Neural cell (in vitro differentiated cells): ENCODE results near the gene ENG. TPM values are rescaled to one million over a fixed set of nuclear protein-coding genes. Genes with fewer than 3 reads are reported as not detected.
A peak's percentile ranks its signal among the peaks of the same experiment; 100 is the strongest.

Experiments
- H2AFZ ChIP-seq: fragments of 200-600, 300-800 bp; sonication (generic), shearing (Covaris generic); 2 replicates; pipeline ENCODE4 v1.6.0; 2014; ENCODE audit warnings: low read depth, mild to moderate bottlenecking, antibody characterized with exemption, low read length, moderate library complexity
- H3F3A ChIP-seq: fragments of 200-600 bp; shearing (Covaris generic); 2 replicates; pipeline ENCODE4 v1.6.1; 2016; ENCODE audit warnings: mild to moderate bottlenecking, moderate library complexity, mixed read lengths, antibody characterized with exemption, low read length; ENCODE audit not compliant: insufficient read depth, poor library complexity, severe bottlenecking
- H3K27ac ChIP-seq: fragments of 200-600, 300-800 bp; sonication (generic), shearing (Covaris generic); 2 replicates; pipeline ENCODE4 v1.5.1; 2014; ENCODE audit warnings: mild to moderate bottlenecking, low read length, moderate library complexity
- H3K27me3 ChIP-seq: fragments of 300-800, 200-600 bp; sonication (generic), shearing (Covaris generic); 2 replicates; pipeline ENCODE4 v1.6.0; 2014; ENCODE audit warnings: mild to moderate bottlenecking, low read depth, low read length, moderate library complexity; ENCODE audit not compliant: insufficient read depth
- H3K36me3 ChIP-seq: fragments of 300-800, 200-600 bp; sonication (generic), shearing (Covaris generic); 2 replicates; pipeline ENCODE4 v1.5.1; 2014; ENCODE audit warnings: mild to moderate bottlenecking, antibody characterized with exemption, low read length, moderate library complexity; ENCODE audit not compliant: insufficient read depth
- H3K4me2 ChIP-seq: fragments of 300-800, 200-600 bp; sonication (generic), shearing (Covaris generic); 2 replicates; pipeline ENCODE4 v1.6.0; 2014; ENCODE audit warnings: mild to moderate bottlenecking, low read length
- H3K4me3 ChIP-seq: fragments of 300-800, 200-600 bp; sonication (generic), shearing (Covaris generic); 2 replicates; pipeline ENCODE4 v1.5.1; 2014; ENCODE audit warnings: mild to moderate bottlenecking, low read length, moderate library complexity
- H3K79me2 ChIP-seq: fragments of 200-600 bp; shearing (Covaris generic); replicated peaks from 2 replicates; pipeline ENCODE4 v1.6.0; 2014; ENCODE audit warnings: mild to moderate bottlenecking, low read length, moderate library complexity; ENCODE audit not compliant: insufficient read depth
- H3K9ac ChIP-seq: fragments of 300-800, 200-600 bp; sonication (generic), shearing (Covaris generic); 2 replicates; pipeline ENCODE4 v1.6.1; 2016; ENCODE audit warnings: mild to moderate bottlenecking, low read length, mixed read lengths
- H3K9me2 ChIP-seq: fragments of 200-600 bp; shearing (Covaris generic); 2 replicates; pipeline ENCODE4 v1.6.1; 2016; ENCODE audit warnings: mild to moderate bottlenecking, low read length, mixed read lengths; ENCODE audit not compliant: insufficient read depth
- H3K9me3 ChIP-seq: fragments of 200-600, 300-800 bp; sonication (generic), shearing (Covaris generic); 2 replicates; pipeline ENCODE4 v1.6.1; 2016; ENCODE audit warnings: mild to moderate bottlenecking, mixed run types, low read length, moderate library complexity, mixed read lengths
- H4K20me1 ChIP-seq: fragments of 200-600 bp; shearing (Covaris generic); 2 replicates; pipeline ENCODE4 v1.6.1; 2016; ENCODE audit warnings: mild to moderate bottlenecking, mixed run types; ENCODE audit not compliant: insufficient read depth
- EP300 ChIP-seq: fragments of 450-650 bp; conservative IDR thresholded peaks from 2 replicates; pipeline ENCODE4 v1.6.1; 2014; ENCODE audit warnings: antibody characterized with exemption, mild to moderate bottlenecking, moderate library complexity; ENCODE audit not compliant: poor library complexity, severe bottlenecking
- EZH2 ChIP-seq: fragments of 200-600, 300-800 bp; shearing (Covaris generic), sonication (generic); IDR thresholded peaks from 2 replicates; pipeline ENCODE4 v1.6.1; 2014; ENCODE audit warnings: antibody characterized with exemption, low read length, borderline replicate concordance, mild to moderate bottlenecking; ENCODE audit not compliant: insufficient read depth, poor library complexity, severe bottlenecking
- MXI1 ChIP-seq: fragments of 450-650 bp; conservative IDR thresholded peaks from 2 replicates; pipeline ENCODE4 v1.6.1; 2014; ENCODE audit warnings: antibody characterized with exemption, mild to moderate bottlenecking; ENCODE audit not compliant: poor library complexity, severe bottlenecking
- POLR2AphosphoS5 ChIP-seq: IDR thresholded peaks from 2 replicates; pipeline ENCODE4 v1.6.1; 2012
- RAD21 ChIP-seq: fragments of 450-650 bp; conservative IDR thresholded peaks from 2 replicates; pipeline ENCODE4 v1.6.1; 2014; ENCODE audit warnings: antibody characterized with exemption, mild to moderate bottlenecking, moderate library complexity
- SMC3 ChIP-seq: fragments of 450-650 bp; conservative IDR thresholded peaks from 2 replicates; pipeline ENCODE4 v1.6.1; 2014; ENCODE audit warnings: antibody characterized with exemption, mild to moderate bottlenecking, moderate library complexity; ENCODE audit not compliant: poor library complexity
- TAF1 ChIP-seq: IDR thresholded peaks from 2 replicates; pipeline ENCODE4 v1.6.1; 2012; ENCODE audit warnings: low read depth
- polyA plus RNA-seq: library from polyadenylated mRNA; depleted of rRNA; stranded (reverse); fragments of >200 nt; gene quantifications from 2 replicates; pipeline ENCODE4 v1.2.3, GENCODE V29; 2014
- TF ChIP-seq, protein P1 (sequence below): IDR thresholded peaks from 2 replicates; pipeline ENCODE4 v1.6.1; 2012; ENCODE audit warnings: borderline replicate concordance
- TF ChIP-seq, protein P2 (sequence below): fragments of 450-650 bp; IDR thresholded peaks from 2 replicates; pipeline ENCODE4 v1.5.1; 2014; ENCODE audit warnings: antibody characterized with exemption, mild to moderate bottlenecking, moderate library complexity; ENCODE audit not compliant: poor library complexity, severe bottlenecking

The ENG gene
- polyA plus RNA-seq, 1 donor from 2014 or later = not detected

DNA sequence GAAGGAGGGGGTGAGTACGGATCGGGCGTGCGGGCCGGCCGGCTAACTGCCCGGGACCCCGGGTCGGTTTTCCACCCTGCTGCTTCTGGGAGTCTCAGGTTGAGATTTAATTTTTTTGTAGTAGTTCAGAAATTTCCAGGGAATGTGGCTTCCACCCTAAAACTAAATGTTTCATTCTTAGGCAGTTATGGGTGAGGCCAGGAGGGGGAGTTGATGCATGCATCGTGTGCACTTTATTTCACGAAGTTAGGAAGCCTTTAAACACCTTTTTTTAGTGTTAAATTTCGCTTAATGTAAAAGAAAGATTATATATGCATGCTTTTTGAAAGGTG is 67.7 kb downstream of the ENG start:
- Histone ChIP-seq H2AFZ (no peak overlapping the region), H3K4me3 (peak overlapping the region; percentile 96), H3K27me3 (no peaks in the 10 kb centered on the region), H3K36me3 (peaks cover 7% of the 10 kb centered on the region), H4K20me1 (peaks cover 3% of the 10 kb centered on the region), H3K9me2 (no peaks in the 10 kb centered on the region), H3K9me3 (no peaks in the 10 kb centered on the region), H3K4me2 (peak overlapping the region; percentile 54), H3K79me2 (peaks cover 11% of the 10 kb centered on the region), H3K27ac (peak overlapping the region; percentile 85), H3F3A (no peaks in the 10 kb centered on the region), H3K9ac (peak overlapping the region; percentile 89)
- no peak for TF ChIP-seq POLR2AphosphoS5
- TF ChIP-seq EZH2 = no peak
- TF ChIP-seq RAD21 = peak; percentile 38
- no peak for TF ChIP-seq EP300
- TF ChIP-seq TAF1 = no peak
- TF ChIP-seq MXI1 = no peak
- TF ChIP-seq, protein P1, sequence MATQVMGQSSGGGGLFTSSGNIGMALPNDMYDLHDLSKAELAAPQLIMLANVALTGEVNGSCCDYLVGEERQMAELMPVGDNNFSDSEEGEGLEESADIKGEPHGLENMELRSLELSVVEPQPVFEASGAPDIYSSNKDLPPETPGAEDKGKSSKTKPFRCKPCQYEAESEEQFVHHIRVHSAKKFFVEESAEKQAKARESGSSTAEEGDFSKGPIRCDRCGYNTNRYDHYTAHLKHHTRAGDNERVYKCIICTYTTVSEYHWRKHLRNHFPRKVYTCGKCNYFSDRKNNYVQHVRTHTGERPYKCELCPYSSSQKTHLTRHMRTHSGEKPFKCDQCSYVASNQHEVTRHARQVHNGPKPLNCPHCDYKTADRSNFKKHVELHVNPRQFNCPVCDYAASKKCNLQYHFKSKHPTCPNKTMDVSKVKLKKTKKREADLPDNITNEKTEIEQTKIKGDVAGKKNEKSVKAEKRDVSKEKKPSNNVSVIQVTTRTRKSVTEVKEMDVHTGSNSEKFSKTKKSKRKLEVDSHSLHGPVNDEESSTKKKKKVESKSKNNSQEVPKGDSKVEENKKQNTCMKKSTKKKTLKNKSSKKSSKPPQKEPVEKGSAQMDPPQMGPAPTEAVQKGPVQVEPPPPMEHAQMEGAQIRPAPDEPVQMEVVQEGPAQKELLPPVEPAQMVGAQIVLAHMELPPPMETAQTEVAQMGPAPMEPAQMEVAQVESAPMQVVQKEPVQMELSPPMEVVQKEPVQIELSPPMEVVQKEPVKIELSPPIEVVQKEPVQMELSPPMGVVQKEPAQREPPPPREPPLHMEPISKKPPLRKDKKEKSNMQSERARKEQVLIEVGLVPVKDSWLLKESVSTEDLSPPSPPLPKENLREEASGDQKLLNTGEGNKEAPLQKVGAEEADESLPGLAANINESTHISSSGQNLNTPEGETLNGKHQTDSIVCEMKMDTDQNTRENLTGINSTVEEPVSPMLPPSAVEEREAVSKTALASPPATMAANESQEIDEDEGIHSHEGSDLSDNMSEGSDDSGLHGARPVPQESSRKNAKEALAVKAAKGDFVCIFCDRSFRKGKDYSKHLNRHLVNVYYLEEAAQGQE = no peak
- TF ChIP-seq, protein P2, sequence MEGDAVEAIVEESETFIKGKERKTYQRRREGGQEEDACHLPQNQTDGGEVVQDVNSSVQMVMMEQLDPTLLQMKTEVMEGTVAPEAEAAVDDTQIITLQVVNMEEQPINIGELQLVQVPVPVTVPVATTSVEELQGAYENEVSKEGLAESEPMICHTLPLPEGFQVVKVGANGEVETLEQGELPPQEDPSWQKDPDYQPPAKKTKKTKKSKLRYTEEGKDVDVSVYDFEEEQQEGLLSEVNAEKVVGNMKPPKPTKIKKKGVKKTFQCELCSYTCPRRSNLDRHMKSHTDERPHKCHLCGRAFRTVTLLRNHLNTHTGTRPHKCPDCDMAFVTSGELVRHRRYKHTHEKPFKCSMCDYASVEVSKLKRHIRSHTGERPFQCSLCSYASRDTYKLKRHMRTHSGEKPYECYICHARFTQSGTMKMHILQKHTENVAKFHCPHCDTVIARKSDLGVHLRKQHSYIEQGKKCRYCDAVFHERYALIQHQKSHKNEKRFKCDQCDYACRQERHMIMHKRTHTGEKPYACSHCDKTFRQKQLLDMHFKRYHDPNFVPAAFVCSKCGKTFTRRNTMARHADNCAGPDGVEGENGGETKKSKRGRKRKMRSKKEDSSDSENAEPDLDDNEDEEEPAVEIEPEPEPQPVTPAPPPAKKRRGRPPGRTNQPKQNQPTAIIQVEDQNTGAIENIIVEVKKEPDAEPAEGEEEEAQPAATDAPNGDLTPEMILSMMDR = peak; percentile 63
- peak; percentile 67 for TF ChIP-seq SMC3

DNA sequence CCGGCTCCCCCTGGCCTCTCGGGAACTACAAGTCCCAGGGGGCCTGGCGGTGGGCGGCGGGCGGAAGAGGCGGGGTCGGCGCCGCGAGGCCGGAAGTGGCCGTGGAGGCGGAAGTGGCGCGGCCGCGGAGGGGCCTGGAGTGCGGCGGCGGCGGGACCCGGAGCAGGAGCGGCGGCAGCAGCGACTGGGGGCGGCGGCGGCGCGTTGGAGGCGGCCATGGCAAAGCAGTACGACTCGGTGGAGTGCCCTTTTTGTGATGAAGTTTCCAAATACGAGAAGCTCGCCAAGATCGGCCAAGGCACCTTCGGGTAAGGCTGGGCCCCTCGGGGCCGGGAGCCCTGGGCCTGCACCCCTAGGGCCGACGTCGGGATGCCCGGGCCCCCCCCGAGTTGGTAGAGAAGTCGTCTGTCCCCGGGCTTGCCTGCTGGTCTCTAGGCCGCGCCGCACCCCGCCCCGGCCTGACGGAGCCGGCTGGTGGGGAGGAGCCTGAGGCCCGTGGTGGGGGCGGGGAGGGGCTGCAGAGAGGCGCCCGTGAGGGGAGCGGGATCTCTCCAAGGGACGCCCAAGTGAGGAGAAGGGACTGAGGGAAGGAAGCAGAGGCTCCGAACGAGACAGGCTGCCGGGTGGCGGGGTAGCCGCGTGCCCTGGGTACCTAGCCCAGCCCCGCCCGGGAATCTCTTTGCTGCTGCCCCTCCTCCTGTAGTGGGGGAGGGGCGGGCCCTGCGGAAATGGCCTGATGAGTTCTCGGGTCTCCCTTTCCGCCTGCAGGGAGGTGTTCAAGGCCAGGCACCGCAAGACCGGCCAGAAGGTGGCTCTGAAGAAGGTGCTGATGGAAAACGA is 68.3 kb downstream of the ENG start, which contains the start of gene CDK9:
Gene CDK9 (plus strand): TSS at position 102 of the 840 bp plus-strand sequence. CDS start 115 bp downstream, at position 217.
- Histone ChIP-seq H3F3A (no peaks in the 10 kb centered on the region), H3K79me2 (peaks cover 11% of the 10 kb centered on the region), H3K9ac (peak within 1 kb of the TSS; percentile 89), H3K4me3 (peak within 1 kb of the TSS; percentile 96), H3K36me3 (peaks cover 7% of the 10 kb centered on the region), H3K9me3 (no peaks in the 10 kb centered on the region), H3K27me3 (no peaks in the 10 kb centered on the region), H2AFZ (peak within 1 kb of the TSS; percentile 33), H3K4me2 (peak within 1 kb of the TSS; percentile 54), H3K27ac (peak within 1 kb of the TSS; percentile 86), H4K20me1 (peaks cover 3% of the 10 kb centered on the region), H3K9me2 (no peaks in the 10 kb centered on the region)
- no peak for TF ChIP-seq EZH2
- TF ChIP-seq POLR2AphosphoS5 = peak; percentile 80
- TF ChIP-seq, protein P2 = no peak
- TF ChIP-seq, protein P1 = no peak
- TF ChIP-seq TAF1 = no peak
- no peak for TF ChIP-seq RAD21
- TF ChIP-seq MXI1 = peak; percentile 69
- TF ChIP-seq EP300 = peak; percentile 15
- no peak for TF ChIP-seq SMC3
